GM23338 (cell line): ENCODE data around the gene EARS2. TPM values are rescaled to one million over a fixed set of nuclear protein-coding genes. Genes with fewer than 3 reads are reported as not detected.
A peak's percentile ranks its signal among the peaks of the same experiment; 100 is the strongest.

Experiments
- ATAC-seq: fragments of 200-7000 bp; cut with Tn5 transposase; 3 replicates; pipeline ENCODE4 v1.9.1; 2020
- DNase-seq: peaks from one replicate; pipeline ENCODE4 v3.0.0-alpha.2; 2015; ENCODE audit warnings: low spot score
- H2AFZ ChIP-seq: fragments of 200-600 bp; sonication (generic); 2 replicates; pipeline ENCODE4 v1.8.0; 2016; ENCODE audit warnings: antibody characterized with exemption, mild to moderate bottlenecking, moderate library complexity
- H3F3A ChIP-seq: fragments of 200-600 bp; sonication (generic); replicated peaks from 2 replicates; pipeline ENCODE4 v1.8.0; 2017; ENCODE audit warnings: antibody characterized with exemption, mixed run types, low read depth
- H3K27ac ChIP-seq: fragments of 200-600 bp; sonication (generic); 2 replicates; pipeline ENCODE4 v1.6.1; 2016; ENCODE audit warnings: low read depth
- H3K27me3 ChIP-seq: fragments of 200-600 bp; sonication (generic); 2 replicates; pipeline ENCODE4 v1.8.0; 2016; ENCODE audit warnings: mild to moderate bottlenecking, mixed run types, moderate library complexity; ENCODE audit not compliant: insufficient read depth
- H3K36me3 ChIP-seq: fragments of 200-600 bp; sonication (generic); 2 replicates; pipeline ENCODE4 v1.8.0; 2016; ENCODE audit warnings: mild to moderate bottlenecking; ENCODE audit not compliant: insufficient read depth
- H3K4me1 ChIP-seq: fragments of 200-600 bp; sonication (generic); 2 replicates; pipeline ENCODE4 v1.8.0; 2016; ENCODE audit warnings: mild to moderate bottlenecking, moderate library complexity; ENCODE audit not compliant: insufficient read depth
- H3K4me2 ChIP-seq: fragments of 200-600 bp; sonication (generic); 2 replicates; pipeline ENCODE4 v1.7.1; 2017; ENCODE audit warnings: mixed run types
- H3K4me3 ChIP-seq: fragments of 200-600 bp; sonication (generic); 2 replicates; pipeline ENCODE4 v1.6.1; 2016; ENCODE audit warnings: mixed run types
- H3K79me2 ChIP-seq: fragments of 200-600 bp; sonication (generic); replicated peaks from 2 replicates; pipeline ENCODE4 v1.8.0; 2017; ENCODE audit warnings: mild to moderate bottlenecking; ENCODE audit not compliant: insufficient read depth
- H3K9me2 ChIP-seq: fragments of 200-600 bp; sonication (generic); 2 replicates; pipeline ENCODE4 v1.8.0; 2017; ENCODE audit not compliant: insufficient read depth
- H4K20me1 ChIP-seq: fragments of 200-600 bp; sonication (generic); replicated peaks from 2 replicates; pipeline ENCODE4 v1.8.0; 2017; ENCODE audit warnings: mild to moderate bottlenecking; ENCODE audit not compliant: insufficient read depth
- H3K27ac Mint-ChIP-seq: 2 replicates; pipeline ENCODE4 v1.8.0; 2020; ENCODE audit warnings: inconsistent platforms, mild to moderate bottlenecking, moderate library complexity, mixed read lengths
- H3K27me3 Mint-ChIP-seq: 3 replicates; pipeline ENCODE4 v1.8.0; 2022; ENCODE audit warnings: low read depth, mild to moderate bottlenecking, moderate library complexity, mixed read lengths, inconsistent platforms; ENCODE audit not compliant: insufficient read depth, poor library complexity
- H3K36me3 Mint-ChIP-seq: 3 replicates; pipeline ENCODE4 v1.8.0; 2021; ENCODE audit warnings: low read depth, mild to moderate bottlenecking, inconsistent platforms, moderate library complexity, mixed read lengths
- H3K4me1 Mint-ChIP-seq: 3 replicates; pipeline ENCODE4 v1.8.0; 2020; ENCODE audit warnings: mild to moderate bottlenecking, inconsistent platforms, mixed read lengths
- H3K4me3 Mint-ChIP-seq: 3 replicates; pipeline ENCODE4 v1.8.0; 2021; ENCODE audit warnings: moderate library complexity, mild to moderate bottlenecking, inconsistent platforms, mixed read lengths
- H3K9me3 Mint-ChIP-seq: 3 replicates; pipeline ENCODE4 v1.8.0; 2020; ENCODE audit warnings: moderate library complexity, mild to moderate bottlenecking, inconsistent platforms, mixed read lengths
- CREB1 ChIP-seq: fragments of 250-450 bp; sonication (Bioruptor Pico); IDR thresholded peaks from 2 replicates; pipeline ENCODE4 v1.5.0; 2020; ENCODE audit warnings: low read depth, mild to moderate bottlenecking, moderate library complexity
- ETS1 ChIP-seq: IDR thresholded peaks from 2 replicates; pipeline ENCODE4 v1.6.1; 2016; ENCODE audit warnings: antibody characterized with exemption
- EZH2 ChIP-seq: fragments of 200-600 bp; sonication (generic); IDR thresholded peaks from one replicate; pipeline ENCODE4 v1.8.0; 2017; ENCODE audit warnings: antibody characterized with exemption, mild to moderate bottlenecking, low read depth; ENCODE audit not compliant: unreplicated experiment
- EZH2phosphoT487 ChIP-seq: fragments of 200-600 bp; sonication (generic); IDR thresholded peaks from one replicate; pipeline ENCODE4 v1.8.1; 2018; ENCODE audit warnings: antibody characterized with exemption; ENCODE audit not compliant: unreplicated experiment
- JUNB ChIP-seq: IDR thresholded peaks from one replicate; pipeline ENCODE4 v1.6.1; 2016; ENCODE audit warnings: antibody characterized with exemption; ENCODE audit not compliant: unreplicated experiment
- NANOG ChIP-seq: IDR thresholded peaks from 2 replicates; pipeline ENCODE4 v1.6.1; 2016; ENCODE audit warnings: antibody characterized with exemption, borderline replicate concordance
- POLR2AphosphoS5 ChIP-seq: IDR thresholded peaks from 2 replicates; pipeline ENCODE4 v1.6.1; 2016; ENCODE audit warnings: antibody characterized with exemption, low read depth
- REST ChIP-seq: IDR thresholded peaks from one replicate; pipeline ENCODE4 v1.6.1; 2018; ENCODE audit warnings: antibody characterized with exemption; ENCODE audit not compliant: unreplicated experiment
- STAT1 ChIP-seq: IDR thresholded peaks from one replicate; pipeline ENCODE4 v1.6.1; 2016; ENCODE audit warnings: antibody characterized with exemption; ENCODE audit not compliant: unreplicated experiment
- ZNF114 ChIP-seq: fragments of 250-450 bp; sonication (Bioruptor Pico); IDR thresholded peaks from 2 replicates; pipeline ENCODE4 v1.5.0; 2020; ENCODE audit warnings: mild to moderate bottlenecking, moderate library complexity
- ZNF331 ChIP-seq: fragments of 250-450 bp; sonication (Bioruptor Pico); IDR thresholded peaks from 2 replicates; pipeline ENCODE4 v1.5.0; 2020; ENCODE audit warnings: low read depth, mild to moderate bottlenecking, moderate library complexity
- polyA plus RNA-seq: library from polyadenylated mRNA; unstranded; fragments of >200 nt; fragmentation: Nextera tagmentation; extraction: Ambion mirVana; gene quantifications from 2 replicates; pipeline ENCODE4 v1.2.1, GENCODE V29; 2016
- total RNA-seq: library from RNA; depleted of rRNA; stranded (reverse); fragments of >200 nt; shearing (Covaris generic); gene quantifications from 2 replicates; pipeline ENCODE4 v1.2.3, GENCODE V29; 2014
- TF ChIP-seq, protein P1 (sequence below): fragments of 250-450 bp; sonication (Bioruptor Pico); IDR thresholded peaks from 2 replicates; pipeline ENCODE4 v1.5.0; 2020; ENCODE audit warnings: mild to moderate bottlenecking, moderate library complexity
- TF ChIP-seq, protein P2 (sequence below), 2 experiments: fragments of 200-600 bp in 1 of 2; sonication (generic) in 1 of 2; conservative IDR thresholded peaks; 2 replicates each; pipeline versions ENCODE4 v1.5.1 to v1.6.1; 2016 to 2017; ENCODE audit warnings: antibody characterized with exemption in 2 of 2, low read depth in 2 of 2, mild to moderate bottlenecking in 2 of 2, moderate library complexity in 1 of 2

Gene EARS2
- total and polyA plus RNA-seq, 2 experiments from 2014 or later = 22.6 to 89.1 TPM

GRCh38 chr16:23496821-23497542 lies 60.2 kb downstream of the EARS2 start:
- no peak for ATAC-seq
- H3K4me1 ChIP-seq = 0 out of 2 replicates have a peak, but pooled peaks cover 4% of the 10 kb centered on the region

More at GRCh38 chr16:23496821-23497542, 60.2 kb downstream of the EARS2 start:
- Histone ChIP-seq H3K79me2 (peaks cover 62% of the 10 kb centered on the region), H3K27ac (peak overlapping the region; percentile 55; the same call in 1 of the 2 replicates), H3K4me2 (no peak overlapping the region), H3K4me3 (no peak overlapping the region), H2AFZ (no peak overlapping the region), H3K27me3 (no peaks in the 10 kb centered on the region), H3K36me3 (peaks cover 34% of the 10 kb centered on the region), H4K20me1 (peaks cover 64% of the 10 kb centered on the region), H3F3A (no peaks in the 10 kb centered on the region), H3K9me2 (no peaks in the 10 kb centered on the region)
- Mint-ChIP-seq H3K36me3 (peaks cover 46% of the 10 kb centered on the region), H3K9me3 (no peaks in the 10 kb centered on the region), H3K27me3 (peaks cover 2% of the 10 kb centered on the region), H3K27ac (peak overlapping the region; percentile 33; the same call in 1 of the 2 replicates), H3K4me1 (peaks cover 20% of the 10 kb centered on the region), H3K4me3 (no peak overlapping the region)
- TF ChIP-seq, protein P1, sequence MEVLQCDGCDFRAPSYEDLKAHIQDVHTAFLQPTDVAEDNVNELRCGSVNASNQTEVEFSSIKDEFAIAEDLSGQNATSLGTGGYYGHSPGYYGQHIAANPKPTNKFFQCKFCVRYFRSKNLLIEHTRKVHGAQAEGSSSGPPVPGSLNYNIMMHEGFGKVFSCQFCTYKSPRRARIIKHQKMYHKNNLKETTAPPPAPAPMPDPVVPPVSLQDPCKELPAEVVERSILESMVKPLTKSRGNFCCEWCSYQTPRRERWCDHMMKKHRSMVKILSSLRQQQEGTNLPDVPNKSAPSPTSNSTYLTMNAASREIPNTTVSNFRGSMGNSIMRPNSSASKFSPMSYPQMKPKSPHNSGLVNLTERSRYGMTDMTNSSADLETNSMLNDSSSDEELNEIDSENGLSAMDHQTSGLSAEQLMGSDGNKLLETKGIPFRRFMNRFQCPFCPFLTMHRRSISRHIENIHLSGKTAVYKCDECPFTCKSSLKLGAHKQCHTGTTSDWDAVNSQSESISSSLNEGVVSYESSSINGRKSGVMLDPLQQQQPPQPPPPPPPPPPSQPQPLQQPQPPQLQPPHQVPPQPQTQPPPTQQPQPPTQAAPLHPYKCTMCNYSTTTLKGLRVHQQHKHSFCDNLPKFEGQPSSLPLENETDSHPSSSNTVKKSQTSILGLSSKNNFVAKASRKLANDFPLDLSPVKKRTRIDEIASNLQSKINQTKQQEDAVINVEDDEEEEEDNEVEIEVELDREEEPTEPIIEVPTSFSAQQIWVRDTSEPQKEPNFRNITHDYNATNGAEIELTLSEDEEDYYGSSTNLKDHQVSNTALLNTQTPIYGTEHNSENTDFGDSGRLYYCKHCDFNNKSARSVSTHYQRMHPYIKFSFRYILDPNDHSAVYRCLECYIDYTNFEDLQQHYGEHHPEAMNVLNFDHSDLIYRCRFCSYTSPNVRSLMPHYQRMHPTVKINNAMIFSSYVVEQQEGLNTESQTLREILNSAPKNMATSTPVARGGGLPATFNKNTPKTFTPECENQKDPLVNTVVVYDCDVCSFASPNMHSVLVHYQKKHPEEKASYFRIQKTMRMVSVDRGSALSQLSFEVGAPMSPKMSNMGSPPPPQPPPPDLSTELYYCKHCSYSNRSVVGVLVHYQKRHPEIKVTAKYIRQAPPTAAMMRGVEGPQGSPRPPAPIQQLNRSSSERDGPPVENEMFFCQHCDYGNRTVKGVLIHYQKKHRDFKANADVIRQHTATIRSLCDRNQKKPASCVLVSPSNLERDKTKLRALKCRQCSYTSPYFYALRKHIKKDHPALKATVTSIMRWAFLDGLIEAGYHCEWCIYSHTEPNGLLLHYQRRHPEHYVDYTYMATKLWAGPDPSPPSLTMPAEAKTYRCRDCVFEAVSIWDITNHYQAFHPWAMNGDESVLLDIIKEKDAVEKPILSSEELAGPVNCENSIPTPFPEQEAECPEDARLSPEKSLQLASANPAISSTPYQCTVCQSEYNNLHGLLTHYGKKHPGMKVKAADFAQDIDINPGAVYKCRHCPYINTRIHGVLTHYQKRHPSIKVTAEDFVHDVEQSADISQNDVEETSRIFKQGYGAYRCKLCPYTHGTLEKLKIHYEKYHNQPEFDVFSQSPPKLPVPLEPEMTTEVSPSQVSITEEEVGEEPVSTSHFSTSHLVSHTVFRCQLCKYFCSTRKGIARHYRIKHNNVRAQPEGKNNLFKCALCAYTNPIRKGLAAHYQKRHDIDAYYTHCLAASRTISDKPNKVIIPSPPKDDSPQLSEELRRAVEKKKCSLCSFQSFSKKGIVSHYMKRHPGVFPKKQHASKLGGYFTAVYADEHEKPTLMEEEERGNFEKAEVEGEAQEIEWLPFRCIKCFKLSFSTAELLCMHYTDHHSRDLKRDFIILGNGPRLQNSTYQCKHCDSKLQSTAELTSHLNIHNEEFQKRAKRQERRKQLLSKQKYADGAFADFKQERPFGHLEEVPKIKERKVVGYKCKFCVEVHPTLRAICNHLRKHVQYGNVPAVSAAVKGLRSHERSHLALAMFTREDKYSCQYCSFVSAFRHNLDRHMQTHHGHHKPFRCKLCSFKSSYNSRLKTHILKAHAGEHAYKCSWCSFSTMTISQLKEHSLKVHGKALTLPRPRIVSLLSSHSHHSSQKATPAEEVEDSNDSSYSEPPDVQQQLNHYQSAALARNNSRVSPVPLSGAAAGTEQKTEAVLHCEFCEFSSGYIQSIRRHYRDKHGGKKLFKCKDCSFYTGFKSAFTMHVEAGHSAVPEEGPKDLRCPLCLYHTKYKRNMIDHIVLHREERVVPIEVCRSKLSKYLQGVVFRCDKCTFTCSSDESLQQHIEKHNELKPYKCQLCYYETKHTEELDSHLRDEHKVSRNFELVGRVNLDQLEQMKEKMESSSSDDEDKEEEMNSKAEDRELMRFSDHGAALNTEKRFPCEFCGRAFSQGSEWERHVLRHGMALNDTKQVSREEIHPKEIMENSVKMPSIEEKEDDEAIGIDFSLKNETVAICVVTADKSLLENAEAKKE (CRISPR knock-in tag) = no peak
- no peak for TF ChIP-seq CREB1 (CRISPR knock-in tag)
- TF ChIP-seq EZH2 = no peak
- no peak for TF ChIP-seq JUNB
- no peak for TF ChIP-seq REST
- TF ChIP-seq ZNF331 (CRISPR knock-in tag) = no peak
- no peak for TF ChIP-seq ZNF114 (CRISPR knock-in tag)
- TF ChIP-seq ETS1 = no peak
- no peak for TF ChIP-seq POLR2AphosphoS5
- TF ChIP-seq EZH2phosphoT487 = no peak
- no peak for TF ChIP-seq NANOG
- TF ChIP-seq, protein P2, sequence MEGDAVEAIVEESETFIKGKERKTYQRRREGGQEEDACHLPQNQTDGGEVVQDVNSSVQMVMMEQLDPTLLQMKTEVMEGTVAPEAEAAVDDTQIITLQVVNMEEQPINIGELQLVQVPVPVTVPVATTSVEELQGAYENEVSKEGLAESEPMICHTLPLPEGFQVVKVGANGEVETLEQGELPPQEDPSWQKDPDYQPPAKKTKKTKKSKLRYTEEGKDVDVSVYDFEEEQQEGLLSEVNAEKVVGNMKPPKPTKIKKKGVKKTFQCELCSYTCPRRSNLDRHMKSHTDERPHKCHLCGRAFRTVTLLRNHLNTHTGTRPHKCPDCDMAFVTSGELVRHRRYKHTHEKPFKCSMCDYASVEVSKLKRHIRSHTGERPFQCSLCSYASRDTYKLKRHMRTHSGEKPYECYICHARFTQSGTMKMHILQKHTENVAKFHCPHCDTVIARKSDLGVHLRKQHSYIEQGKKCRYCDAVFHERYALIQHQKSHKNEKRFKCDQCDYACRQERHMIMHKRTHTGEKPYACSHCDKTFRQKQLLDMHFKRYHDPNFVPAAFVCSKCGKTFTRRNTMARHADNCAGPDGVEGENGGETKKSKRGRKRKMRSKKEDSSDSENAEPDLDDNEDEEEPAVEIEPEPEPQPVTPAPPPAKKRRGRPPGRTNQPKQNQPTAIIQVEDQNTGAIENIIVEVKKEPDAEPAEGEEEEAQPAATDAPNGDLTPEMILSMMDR (conservative IDR thresholded peaks at IDR 0.05; ENCODE audit: low read depth in 2 of 2) = no peak
- TF ChIP-seq STAT1 = no peak
- no peak for DNase-seq
